ENCODE measurements around the gene PARK7.

DNA sequence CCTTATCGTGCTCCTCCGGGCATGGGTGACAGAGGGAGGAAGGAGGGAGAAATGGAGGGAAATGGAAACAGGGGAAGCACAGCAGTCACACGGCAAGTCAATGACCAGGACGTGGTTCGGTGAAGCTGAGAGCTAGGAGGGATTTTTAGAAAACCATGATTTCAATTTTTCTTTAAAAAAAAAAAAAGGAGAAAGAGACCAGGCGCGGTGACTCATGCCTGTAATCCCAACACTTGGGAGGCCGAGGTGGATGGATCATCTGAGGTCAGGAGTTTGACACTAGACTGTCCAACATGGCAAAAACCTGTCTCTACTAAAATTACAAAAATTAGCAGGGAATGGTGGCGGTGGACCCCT, 20.1 kb upstream of the PARK7 start:
- TF ChIP-seq POLR2A (IDR thresholded peaks at IDR 0.05; ENCODE audit: low read depth, low read length) (no peak), POLR2AphosphoS5 (IDR thresholded peaks at IDR 0.05; ENCODE audit: low read depth, low read length) (no peak), TAF1 (IDR thresholded peaks at IDR 0.05; ENCODE audit: borderline replicate concordance, low read depth, low read length) (no peak)
